Measurements from ENCODE around the gene SLC8A3.

DNA sequence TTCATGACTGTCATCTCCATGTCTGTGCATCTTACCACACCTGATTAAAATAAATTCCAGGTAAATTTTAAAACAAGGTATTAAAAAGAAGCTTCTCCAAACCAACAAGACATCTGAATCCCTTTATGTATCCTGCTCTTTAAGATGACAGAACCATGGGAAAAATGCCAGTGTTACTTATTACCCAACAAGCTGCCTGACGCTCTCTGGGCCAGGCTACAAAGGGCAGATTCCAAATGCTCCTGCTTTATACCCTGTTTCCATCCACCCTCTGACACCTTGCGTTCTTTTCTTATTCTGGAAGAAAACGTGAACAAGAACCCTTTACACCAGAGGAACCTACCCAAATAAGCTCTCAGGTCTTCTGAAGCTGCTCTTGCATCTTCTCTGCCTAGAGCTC lies 70.7 kb downstream of the SLC8A3 start:
- TF ChIP-seq CTCF (IDR thresholded peaks at IDR 0.05; ENCODE audit: insufficient read depth, low read length) (no peak), GABPA (IDR thresholded peaks at IDR 0.05; ENCODE audit: low read depth) (no peak), SPI1 (IDR thresholded peaks at IDR 0.05; ENCODE audit: borderline replicate concordance, low read depth) (no peak), POLR2AphosphoS5 (IDR thresholded peaks at IDR 0.05; ENCODE audit: low read depth) (no peak)

Measured in HL-60 (cell line).